Neural cell (in vitro differentiated cells): ENCODE data around the gene BBOF1. TPM values are rescaled to one million over a fixed set of nuclear protein-coding genes. Genes with fewer than 3 reads are reported as not detected.
A peak's percentile ranks its signal among the peaks of the same experiment; 100 is the strongest.

Source experiments
- H2AFZ ChIP-seq: fragments of 200-600, 300-800 bp; sonication (generic), shearing (Covaris generic); 2 replicates; pipeline ENCODE4 v1.6.0; 2014; ENCODE audit warnings: low read depth, mild to moderate bottlenecking, antibody characterized with exemption, low read length, moderate library complexity
- H3F3A ChIP-seq: fragments of 200-600 bp; shearing (Covaris generic); 2 replicates; pipeline ENCODE4 v1.6.1; 2016; ENCODE audit warnings: mild to moderate bottlenecking, moderate library complexity, mixed read lengths, antibody characterized with exemption, low read length; ENCODE audit not compliant: insufficient read depth, poor library complexity, severe bottlenecking
- H3K27ac ChIP-seq: fragments of 200-600, 300-800 bp; sonication (generic), shearing (Covaris generic); 2 replicates; pipeline ENCODE4 v1.5.1; 2014; ENCODE audit warnings: mild to moderate bottlenecking, low read length, moderate library complexity
- H3K27me3 ChIP-seq: fragments of 300-800, 200-600 bp; sonication (generic), shearing (Covaris generic); 2 replicates; pipeline ENCODE4 v1.6.0; 2014; ENCODE audit warnings: mild to moderate bottlenecking, low read depth, low read length, moderate library complexity; ENCODE audit not compliant: insufficient read depth
- H3K36me3 ChIP-seq: fragments of 300-800, 200-600 bp; sonication (generic), shearing (Covaris generic); 2 replicates; pipeline ENCODE4 v1.5.1; 2014; ENCODE audit warnings: mild to moderate bottlenecking, antibody characterized with exemption, low read length, moderate library complexity; ENCODE audit not compliant: insufficient read depth
- H3K4me2 ChIP-seq: fragments of 300-800, 200-600 bp; sonication (generic), shearing (Covaris generic); 2 replicates; pipeline ENCODE4 v1.6.0; 2014; ENCODE audit warnings: mild to moderate bottlenecking, low read length
- H3K4me3 ChIP-seq: fragments of 300-800, 200-600 bp; sonication (generic), shearing (Covaris generic); 2 replicates; pipeline ENCODE4 v1.5.1; 2014; ENCODE audit warnings: mild to moderate bottlenecking, low read length, moderate library complexity
- H3K79me2 ChIP-seq: fragments of 200-600 bp; shearing (Covaris generic); replicated peaks from 2 replicates; pipeline ENCODE4 v1.6.0; 2014; ENCODE audit warnings: mild to moderate bottlenecking, low read length, moderate library complexity; ENCODE audit not compliant: insufficient read depth
- H3K9ac ChIP-seq: fragments of 300-800, 200-600 bp; sonication (generic), shearing (Covaris generic); 2 replicates; pipeline ENCODE4 v1.6.1; 2016; ENCODE audit warnings: mild to moderate bottlenecking, low read length, mixed read lengths
- H3K9me2 ChIP-seq: fragments of 200-600 bp; shearing (Covaris generic); 2 replicates; pipeline ENCODE4 v1.6.1; 2016; ENCODE audit warnings: mild to moderate bottlenecking, low read length, mixed read lengths; ENCODE audit not compliant: insufficient read depth
- H3K9me3 ChIP-seq: fragments of 200-600, 300-800 bp; sonication (generic), shearing (Covaris generic); 2 replicates; pipeline ENCODE4 v1.6.1; 2016; ENCODE audit warnings: mild to moderate bottlenecking, mixed run types, low read length, moderate library complexity, mixed read lengths
- H4K20me1 ChIP-seq: fragments of 200-600 bp; shearing (Covaris generic); 2 replicates; pipeline ENCODE4 v1.6.1; 2016; ENCODE audit warnings: mild to moderate bottlenecking, mixed run types; ENCODE audit not compliant: insufficient read depth
- EP300 ChIP-seq: fragments of 450-650 bp; conservative IDR thresholded peaks from 2 replicates; pipeline ENCODE4 v1.6.1; 2014; ENCODE audit warnings: antibody characterized with exemption, mild to moderate bottlenecking, moderate library complexity; ENCODE audit not compliant: poor library complexity, severe bottlenecking
- EZH2 ChIP-seq: fragments of 200-600, 300-800 bp; shearing (Covaris generic), sonication (generic); IDR thresholded peaks from 2 replicates; pipeline ENCODE4 v1.6.1; 2014; ENCODE audit warnings: antibody characterized with exemption, low read length, borderline replicate concordance, mild to moderate bottlenecking; ENCODE audit not compliant: insufficient read depth, poor library complexity, severe bottlenecking
- MXI1 ChIP-seq: fragments of 450-650 bp; conservative IDR thresholded peaks from 2 replicates; pipeline ENCODE4 v1.6.1; 2014; ENCODE audit warnings: antibody characterized with exemption, mild to moderate bottlenecking; ENCODE audit not compliant: poor library complexity, severe bottlenecking
- POLR2AphosphoS5 ChIP-seq: IDR thresholded peaks from 2 replicates; pipeline ENCODE4 v1.6.1; 2012
- RAD21 ChIP-seq: fragments of 450-650 bp; conservative IDR thresholded peaks from 2 replicates; pipeline ENCODE4 v1.6.1; 2014; ENCODE audit warnings: antibody characterized with exemption, mild to moderate bottlenecking, moderate library complexity
- SMC3 ChIP-seq: fragments of 450-650 bp; conservative IDR thresholded peaks from 2 replicates; pipeline ENCODE4 v1.6.1; 2014; ENCODE audit warnings: antibody characterized with exemption, mild to moderate bottlenecking, moderate library complexity; ENCODE audit not compliant: poor library complexity
- TAF1 ChIP-seq: IDR thresholded peaks from 2 replicates; pipeline ENCODE4 v1.6.1; 2012; ENCODE audit warnings: low read depth
- polyA plus RNA-seq: library from polyadenylated mRNA; depleted of rRNA; stranded (reverse); fragments of >200 nt; gene quantifications from 2 replicates; pipeline ENCODE4 v1.2.3, GENCODE V29; 2014
- TF ChIP-seq, protein P1 (sequence below): IDR thresholded peaks from 2 replicates; pipeline ENCODE4 v1.6.1; 2012; ENCODE audit warnings: borderline replicate concordance
- TF ChIP-seq, protein P2 (sequence below): fragments of 450-650 bp; IDR thresholded peaks from 2 replicates; pipeline ENCODE4 v1.5.1; 2014; ENCODE audit warnings: antibody characterized with exemption, mild to moderate bottlenecking, moderate library complexity; ENCODE audit not compliant: poor library complexity, severe bottlenecking

The BBOF1 gene
- polyA plus RNA-seq, 1 donor from 2014 or later: 51.4 TPM

DNA sequence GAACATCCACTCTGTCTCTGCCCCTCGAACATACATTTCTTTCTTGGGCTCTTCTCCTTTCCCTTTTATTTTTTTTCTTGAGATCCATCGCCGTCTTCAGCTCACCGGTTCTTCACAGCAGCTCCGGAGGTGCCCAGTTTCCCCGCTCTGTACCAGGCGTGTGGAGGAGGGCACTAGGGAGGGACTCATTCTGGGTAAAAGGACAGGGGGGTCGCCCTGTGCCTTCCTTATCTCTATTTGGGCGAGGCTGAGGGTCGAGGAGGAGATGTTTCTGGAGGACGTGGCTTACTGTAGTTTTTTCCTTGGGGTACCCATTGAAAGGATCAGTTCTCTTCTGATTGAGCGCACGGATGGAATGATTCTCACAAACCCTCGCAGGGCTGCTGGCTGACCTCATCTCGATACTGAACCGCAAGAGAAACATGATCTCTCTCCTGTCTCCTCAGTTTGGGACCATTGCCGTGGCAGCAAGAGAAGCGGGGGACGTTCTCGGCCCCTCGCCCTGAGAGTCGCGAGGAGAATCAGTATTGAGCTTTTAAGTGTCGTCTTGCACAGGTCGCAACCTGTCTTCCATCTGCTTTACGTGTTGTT lies 66.0 kb downstream of the BBOF1 start:
- Histone ChIP-seq H3K4me2 (peak overlapping the region; percentile 94), H3F3A (no peaks in the 10 kb centered on the region), H4K20me1 (no peaks in the 10 kb centered on the region), H3K9me2 (no peaks in the 10 kb centered on the region), H3K9me3 (no peaks in the 10 kb centered on the region), H2AFZ (peak overlapping the region; percentile 80), H3K27ac (peak overlapping the region; percentile 79), H3K4me3 (peak overlapping the region; percentile 79), H3K79me2 (peaks cover 24% of the 10 kb centered on the region), H3K27me3 (no peaks in the 10 kb centered on the region), H3K36me3 (no peaks in the 10 kb centered on the region), H3K9ac (peak overlapping the region; percentile 74)
- no peak for TF ChIP-seq EZH2
- TF ChIP-seq MXI1: peak; percentile 54
- TF ChIP-seq, protein P1, sequence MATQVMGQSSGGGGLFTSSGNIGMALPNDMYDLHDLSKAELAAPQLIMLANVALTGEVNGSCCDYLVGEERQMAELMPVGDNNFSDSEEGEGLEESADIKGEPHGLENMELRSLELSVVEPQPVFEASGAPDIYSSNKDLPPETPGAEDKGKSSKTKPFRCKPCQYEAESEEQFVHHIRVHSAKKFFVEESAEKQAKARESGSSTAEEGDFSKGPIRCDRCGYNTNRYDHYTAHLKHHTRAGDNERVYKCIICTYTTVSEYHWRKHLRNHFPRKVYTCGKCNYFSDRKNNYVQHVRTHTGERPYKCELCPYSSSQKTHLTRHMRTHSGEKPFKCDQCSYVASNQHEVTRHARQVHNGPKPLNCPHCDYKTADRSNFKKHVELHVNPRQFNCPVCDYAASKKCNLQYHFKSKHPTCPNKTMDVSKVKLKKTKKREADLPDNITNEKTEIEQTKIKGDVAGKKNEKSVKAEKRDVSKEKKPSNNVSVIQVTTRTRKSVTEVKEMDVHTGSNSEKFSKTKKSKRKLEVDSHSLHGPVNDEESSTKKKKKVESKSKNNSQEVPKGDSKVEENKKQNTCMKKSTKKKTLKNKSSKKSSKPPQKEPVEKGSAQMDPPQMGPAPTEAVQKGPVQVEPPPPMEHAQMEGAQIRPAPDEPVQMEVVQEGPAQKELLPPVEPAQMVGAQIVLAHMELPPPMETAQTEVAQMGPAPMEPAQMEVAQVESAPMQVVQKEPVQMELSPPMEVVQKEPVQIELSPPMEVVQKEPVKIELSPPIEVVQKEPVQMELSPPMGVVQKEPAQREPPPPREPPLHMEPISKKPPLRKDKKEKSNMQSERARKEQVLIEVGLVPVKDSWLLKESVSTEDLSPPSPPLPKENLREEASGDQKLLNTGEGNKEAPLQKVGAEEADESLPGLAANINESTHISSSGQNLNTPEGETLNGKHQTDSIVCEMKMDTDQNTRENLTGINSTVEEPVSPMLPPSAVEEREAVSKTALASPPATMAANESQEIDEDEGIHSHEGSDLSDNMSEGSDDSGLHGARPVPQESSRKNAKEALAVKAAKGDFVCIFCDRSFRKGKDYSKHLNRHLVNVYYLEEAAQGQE: peak; percentile 11
- no peak for TF ChIP-seq POLR2AphosphoS5
- TF ChIP-seq EP300: peak; percentile 13
- TF ChIP-seq, protein P2, sequence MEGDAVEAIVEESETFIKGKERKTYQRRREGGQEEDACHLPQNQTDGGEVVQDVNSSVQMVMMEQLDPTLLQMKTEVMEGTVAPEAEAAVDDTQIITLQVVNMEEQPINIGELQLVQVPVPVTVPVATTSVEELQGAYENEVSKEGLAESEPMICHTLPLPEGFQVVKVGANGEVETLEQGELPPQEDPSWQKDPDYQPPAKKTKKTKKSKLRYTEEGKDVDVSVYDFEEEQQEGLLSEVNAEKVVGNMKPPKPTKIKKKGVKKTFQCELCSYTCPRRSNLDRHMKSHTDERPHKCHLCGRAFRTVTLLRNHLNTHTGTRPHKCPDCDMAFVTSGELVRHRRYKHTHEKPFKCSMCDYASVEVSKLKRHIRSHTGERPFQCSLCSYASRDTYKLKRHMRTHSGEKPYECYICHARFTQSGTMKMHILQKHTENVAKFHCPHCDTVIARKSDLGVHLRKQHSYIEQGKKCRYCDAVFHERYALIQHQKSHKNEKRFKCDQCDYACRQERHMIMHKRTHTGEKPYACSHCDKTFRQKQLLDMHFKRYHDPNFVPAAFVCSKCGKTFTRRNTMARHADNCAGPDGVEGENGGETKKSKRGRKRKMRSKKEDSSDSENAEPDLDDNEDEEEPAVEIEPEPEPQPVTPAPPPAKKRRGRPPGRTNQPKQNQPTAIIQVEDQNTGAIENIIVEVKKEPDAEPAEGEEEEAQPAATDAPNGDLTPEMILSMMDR: no peak
- TF ChIP-seq SMC3: no peak

DNA sequence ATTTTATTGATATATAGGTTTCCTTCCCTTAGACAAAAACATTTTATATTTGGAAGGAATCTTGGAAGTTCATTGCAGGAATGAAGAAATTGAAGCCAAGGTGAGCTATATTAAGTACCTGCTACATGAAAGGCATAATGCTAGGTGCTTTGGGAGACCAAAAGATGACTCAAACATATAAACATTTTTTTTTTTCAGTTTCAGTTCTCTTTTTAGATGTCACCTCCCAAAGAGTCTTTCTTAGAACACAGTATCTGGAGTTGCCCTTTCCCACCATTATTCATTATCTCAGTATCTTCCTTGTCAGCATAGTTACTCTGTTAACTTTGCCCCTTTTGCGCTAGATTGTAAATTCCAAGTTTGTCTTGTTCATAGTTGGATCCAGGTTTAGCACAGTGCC lies 66.7 kb downstream of the BBOF1 start:
- Histone ChIP-seq H3K27me3 (no peaks in the 10 kb centered on the region), H3K9me3 (no peaks in the 10 kb centered on the region), H3K9me2 (no peaks in the 10 kb centered on the region), H3K9ac (peak overlapping the region; percentile 74), H3K27ac (no peak overlapping the region), H2AFZ (peak overlapping the region; percentile 80), H4K20me1 (no peaks in the 10 kb centered on the region), H3F3A (no peaks in the 10 kb centered on the region), H3K36me3 (no peaks in the 10 kb centered on the region), H3K79me2 (peaks cover 24% of the 10 kb centered on the region), H3K4me2 (peak overlapping the region; percentile 94), H3K4me3 (peak overlapping the region; percentile 79)
- TF ChIP-seq, protein P1: no peak
- no peak for TF ChIP-seq EP300
- no peak for TF ChIP-seq POLR2AphosphoS5
- TF ChIP-seq, protein P2: no peak
- no peak for TF ChIP-seq TAF1
- no peak for TF ChIP-seq RAD21
- no peak for TF ChIP-seq MXI1
- TF ChIP-seq EZH2: no peak
- TF ChIP-seq SMC3: no peak
